GM10266 (cell line): Measurements from ENCODE around the gene SET.

ENCODE experiments used
- DNase-seq: peaks from one replicate; pipeline ENCODE4 v3.0.0; 2012; ENCODE audit errors: extremely low spot score
- TF ChIP-seq, protein P1 (sequence below): IDR thresholded peaks from 2 replicates; pipeline ENCODE4 v1.5.1; 2012; ENCODE audit warnings: mild to moderate bottlenecking, low read depth; ENCODE audit not compliant: control insufficient read depth, insufficient read depth; ENCODE audit errors: missing control alignments

The SET gene

DNA sequence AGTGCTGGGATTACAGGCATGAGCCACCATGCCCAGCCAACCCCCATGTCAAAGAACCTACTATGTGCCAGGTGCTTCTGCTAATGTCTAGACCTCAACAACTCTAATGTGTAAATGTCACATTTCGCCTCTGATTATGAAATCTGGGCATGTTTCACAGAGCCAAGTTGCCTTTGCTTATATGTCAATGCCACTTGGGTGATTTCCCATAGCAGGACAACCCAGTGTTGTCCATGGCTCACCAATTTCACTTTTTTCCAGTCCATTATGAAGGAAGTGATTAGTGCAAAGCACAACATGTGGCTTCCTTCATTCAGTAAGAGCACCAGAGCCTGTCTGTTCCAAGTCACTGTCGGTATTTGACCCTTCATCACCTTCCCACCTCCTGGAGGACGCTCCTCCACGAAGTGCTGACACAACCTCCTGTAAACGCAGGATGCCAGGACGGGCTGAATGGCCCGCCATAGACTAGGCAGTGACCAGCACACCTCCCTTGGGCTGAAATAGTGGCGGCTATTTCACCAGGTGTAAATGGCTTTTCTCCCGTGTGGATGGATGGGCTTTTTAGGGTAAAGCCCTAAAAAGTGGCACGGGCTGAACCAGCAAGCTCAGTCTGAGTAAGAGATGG lies 12.3 kb downstream of the SET start:
- no peak for DNase-seq
- TF ChIP-seq, protein P1, sequence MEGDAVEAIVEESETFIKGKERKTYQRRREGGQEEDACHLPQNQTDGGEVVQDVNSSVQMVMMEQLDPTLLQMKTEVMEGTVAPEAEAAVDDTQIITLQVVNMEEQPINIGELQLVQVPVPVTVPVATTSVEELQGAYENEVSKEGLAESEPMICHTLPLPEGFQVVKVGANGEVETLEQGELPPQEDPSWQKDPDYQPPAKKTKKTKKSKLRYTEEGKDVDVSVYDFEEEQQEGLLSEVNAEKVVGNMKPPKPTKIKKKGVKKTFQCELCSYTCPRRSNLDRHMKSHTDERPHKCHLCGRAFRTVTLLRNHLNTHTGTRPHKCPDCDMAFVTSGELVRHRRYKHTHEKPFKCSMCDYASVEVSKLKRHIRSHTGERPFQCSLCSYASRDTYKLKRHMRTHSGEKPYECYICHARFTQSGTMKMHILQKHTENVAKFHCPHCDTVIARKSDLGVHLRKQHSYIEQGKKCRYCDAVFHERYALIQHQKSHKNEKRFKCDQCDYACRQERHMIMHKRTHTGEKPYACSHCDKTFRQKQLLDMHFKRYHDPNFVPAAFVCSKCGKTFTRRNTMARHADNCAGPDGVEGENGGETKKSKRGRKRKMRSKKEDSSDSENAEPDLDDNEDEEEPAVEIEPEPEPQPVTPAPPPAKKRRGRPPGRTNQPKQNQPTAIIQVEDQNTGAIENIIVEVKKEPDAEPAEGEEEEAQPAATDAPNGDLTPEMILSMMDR: no peak

DNA sequence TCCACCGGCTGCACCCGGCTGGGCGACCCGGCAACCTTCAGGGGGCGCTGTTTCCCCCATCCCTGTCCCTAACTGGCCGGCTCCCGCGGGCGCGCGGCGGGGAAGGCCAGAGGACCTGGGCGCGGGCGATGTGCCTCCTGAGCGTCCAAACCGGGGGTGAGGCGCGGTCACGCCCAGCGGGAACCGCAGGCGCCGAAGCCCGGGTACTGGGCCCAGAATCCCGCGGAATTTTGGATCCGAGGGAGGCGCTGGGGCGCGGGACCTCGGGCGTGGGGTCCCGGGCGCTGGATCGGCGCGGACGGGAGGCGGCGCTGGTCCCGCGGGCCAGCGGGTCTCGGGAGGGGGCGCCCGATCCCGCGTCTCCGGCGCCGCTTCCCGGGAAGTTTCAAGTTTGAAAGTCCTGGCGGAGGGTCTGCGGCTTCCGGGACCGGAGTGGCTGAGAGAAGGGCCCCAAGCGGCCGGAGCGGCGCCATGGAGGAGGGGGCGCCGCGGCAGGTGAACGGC lies 13.5 kb downstream of the SET start, which contains the start of gene PKN3:
Gene PKN3, plus strand, starts transcription at position 59 of the 504 bp plus-strand sequence. Its CDS starts 413 bp downstream, at position 472.
- peak; percentile 97 for DNase-seq

DNA sequence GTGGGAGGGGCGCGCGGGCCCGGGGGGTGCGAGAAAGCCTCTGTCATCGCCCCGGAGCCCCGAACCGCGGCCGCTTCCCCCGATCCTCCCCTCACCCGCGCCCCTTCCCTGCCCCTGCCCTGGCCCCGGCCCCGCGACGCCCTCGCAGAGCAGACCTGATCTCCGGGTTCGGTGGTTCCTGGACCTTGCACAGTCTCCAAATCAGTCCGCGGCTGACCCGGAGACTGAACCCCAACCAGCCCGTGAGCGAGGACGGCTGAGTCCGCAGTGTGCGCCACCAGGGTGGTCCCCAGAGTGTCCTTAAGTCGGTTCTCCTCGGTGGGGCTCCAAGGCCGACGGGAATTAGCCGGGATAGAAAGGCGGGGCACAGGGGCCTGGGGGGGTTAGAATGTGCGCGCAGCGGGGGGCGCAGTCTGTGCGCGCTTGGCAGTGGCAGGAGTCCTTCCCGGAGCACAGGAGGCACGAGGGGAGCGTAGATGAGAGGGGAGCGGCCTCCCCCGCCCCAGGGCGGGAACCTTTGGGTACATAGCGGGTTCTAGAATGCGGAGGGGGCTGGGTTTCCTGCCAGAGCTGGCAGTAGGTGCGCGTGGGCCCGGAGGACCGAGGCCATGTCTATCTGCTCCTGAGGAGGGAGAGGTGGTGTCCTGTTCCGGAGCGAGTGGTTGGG lies 14.1 kb downstream of the SET start:
- DNase-seq: peak; percentile 71
- TF ChIP-seq, protein P1: no peak

More for the DNA sequence above, 13.5 kb downstream of the SET start, which contains the start of gene PKN3:
- TF ChIP-seq, protein P1: peak; percentile 93

DNA sequence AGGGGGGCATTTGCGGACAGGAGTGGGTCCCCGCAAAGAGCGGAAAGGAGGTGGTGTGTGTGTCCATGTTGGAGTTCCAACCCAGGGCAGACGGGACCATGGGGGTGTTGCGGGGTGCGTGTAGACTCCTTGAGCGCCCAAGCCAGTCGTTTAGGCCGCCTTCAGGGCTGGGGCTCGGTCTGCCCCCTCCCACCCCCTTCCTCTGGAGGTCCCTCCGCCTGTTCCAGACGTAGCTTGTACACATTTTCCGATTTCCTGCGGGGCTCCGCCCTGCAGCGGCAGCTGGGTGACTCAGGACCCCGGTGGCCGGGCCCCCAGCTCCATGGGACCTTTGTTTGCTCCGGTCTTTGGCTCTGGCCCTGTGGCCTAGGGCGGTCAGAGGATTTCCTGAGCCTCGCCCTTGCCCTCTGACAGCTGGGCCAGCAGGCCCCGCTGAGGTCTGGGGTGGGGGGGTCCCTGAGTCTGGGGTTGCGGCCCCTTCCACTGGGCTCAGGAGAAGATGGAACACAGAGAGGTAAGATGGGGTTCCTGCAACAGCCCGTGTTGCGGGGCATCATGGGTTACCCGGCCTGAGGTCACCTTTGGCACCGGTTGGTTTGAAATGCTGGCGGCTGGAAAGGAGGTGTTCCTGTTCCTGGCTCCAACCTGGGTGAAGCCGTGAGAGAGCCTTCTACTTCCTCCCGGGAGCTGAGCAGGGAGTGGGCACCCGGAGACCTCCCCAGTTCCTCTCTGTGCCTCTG lies 14.8 kb downstream of the SET start:
- DNase-seq: no peak
- TF ChIP-seq, protein P1: no peak

DNA sequence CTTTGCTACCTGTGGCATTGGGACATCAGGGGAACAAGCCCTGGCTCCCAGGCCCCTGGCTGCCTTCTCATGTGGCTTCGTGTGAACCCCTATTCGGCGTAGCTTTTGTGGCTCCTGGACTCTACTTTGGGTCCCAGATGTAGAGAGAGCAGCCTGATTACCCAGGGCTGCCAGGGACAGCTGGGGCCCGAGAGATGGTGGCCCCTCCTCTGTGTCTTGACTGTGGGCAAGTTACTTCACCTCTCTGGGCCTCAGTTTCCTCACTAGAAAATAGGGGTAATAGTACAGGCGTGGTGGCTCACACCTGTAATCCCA lies 15.3 kb downstream of the SET start:
- TF ChIP-seq, protein P1: no peak
- DNase-seq: no peak

GRCh38 chr9:128705051-128705965 lies 16.3 kb downstream of the SET start:
- no peak for DNase-seq

More at GRCh38 chr9:128705051-128705965, 16.3 kb downstream of the SET start:
- TF ChIP-seq, protein P1: no peak
